GM18502 (cell line): ENCODE measurements around the gene TRIM59.

Source experiments
- ATAC-seq: cut with Tn5 transposase; IDR thresholded peaks from one replicate; pipeline ENCODE4 v1.9.1; 2021; ENCODE audit warnings: mild to moderate bottlenecking; ENCODE audit not compliant: unreplicated experiment, poor library complexity

TRIM59 gene

DNA sequence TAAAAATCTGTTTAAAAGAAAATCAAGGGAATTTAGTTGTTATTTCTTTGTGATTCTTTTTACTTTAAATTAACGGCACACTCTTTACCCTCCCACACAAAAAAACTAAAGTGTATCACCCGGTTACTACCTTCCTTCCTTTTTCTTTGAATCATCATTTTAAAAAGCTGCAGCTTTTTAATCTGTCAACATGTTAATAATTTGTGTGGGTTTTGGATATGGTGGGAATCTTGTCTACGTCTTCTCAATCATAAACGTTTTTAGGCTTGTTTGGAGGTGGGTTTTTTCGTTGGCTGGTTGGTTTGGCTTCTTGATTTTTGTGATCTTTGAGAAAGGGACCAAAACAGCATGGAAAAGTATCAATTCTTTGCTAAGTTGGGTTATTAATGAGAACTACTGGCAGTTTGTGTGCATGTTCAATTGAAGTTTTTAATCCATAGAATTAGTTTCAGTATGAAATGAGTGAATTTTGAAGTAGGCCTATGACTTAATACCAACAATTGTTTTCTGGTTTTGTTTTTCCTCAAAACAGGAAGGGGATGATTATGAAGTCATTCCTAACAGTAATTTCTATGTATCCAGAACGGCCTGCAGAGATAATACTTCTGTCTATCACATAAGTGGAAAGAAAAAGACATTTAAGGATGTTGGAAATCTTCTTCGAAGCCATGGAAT lies 45.7 kb downstream of the TRIM59 start:
- no peak for ATAC-seq

GRCh38 chr3:160403028-160403545 lies 46.5 kb downstream of the TRIM59 start:
- ATAC-seq = no peak

DNA sequence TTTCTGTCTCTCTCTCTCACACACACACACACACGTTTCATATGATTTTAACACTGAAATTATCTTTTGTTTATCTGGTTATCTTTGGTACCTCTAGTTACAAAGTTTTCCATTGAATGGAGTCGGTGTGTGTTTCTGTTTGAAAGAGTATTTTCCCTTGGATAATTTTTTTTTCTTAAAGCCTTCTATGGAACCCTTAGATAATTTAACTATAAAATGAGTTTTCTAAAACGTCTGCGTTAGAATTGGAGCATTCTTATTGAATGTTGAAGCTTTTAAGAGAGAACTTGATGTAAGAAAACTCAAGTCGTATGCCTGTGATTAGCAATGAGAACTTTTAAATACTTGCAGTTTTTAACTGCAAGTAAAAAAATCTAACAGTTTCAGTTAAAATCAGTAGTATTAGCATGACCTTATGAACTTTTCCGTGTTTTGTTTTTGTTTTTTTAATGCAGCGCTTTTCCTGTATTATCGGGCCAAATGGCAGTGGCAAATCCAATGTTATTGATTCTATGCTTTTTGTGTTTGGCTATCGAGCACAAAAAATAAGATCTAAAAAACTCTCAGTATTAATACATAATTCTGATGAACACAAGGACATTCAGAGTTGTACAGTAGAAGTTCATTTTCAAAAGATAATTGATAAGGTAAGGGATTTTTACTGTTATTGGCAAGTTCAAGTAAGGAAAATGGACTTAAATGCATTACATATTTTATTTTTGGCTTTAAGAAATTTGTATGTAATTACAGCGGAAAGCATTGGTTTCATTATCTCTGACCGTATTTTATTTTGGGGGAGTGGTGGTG lies 47.2 kb downstream of the TRIM59 start:
- no peak for ATAC-seq

- no peak for ATAC-seq
Observed at GRCh38 chr3:160401291-160402095, 48.1 kb downstream of the TRIM59 start.

DNA sequence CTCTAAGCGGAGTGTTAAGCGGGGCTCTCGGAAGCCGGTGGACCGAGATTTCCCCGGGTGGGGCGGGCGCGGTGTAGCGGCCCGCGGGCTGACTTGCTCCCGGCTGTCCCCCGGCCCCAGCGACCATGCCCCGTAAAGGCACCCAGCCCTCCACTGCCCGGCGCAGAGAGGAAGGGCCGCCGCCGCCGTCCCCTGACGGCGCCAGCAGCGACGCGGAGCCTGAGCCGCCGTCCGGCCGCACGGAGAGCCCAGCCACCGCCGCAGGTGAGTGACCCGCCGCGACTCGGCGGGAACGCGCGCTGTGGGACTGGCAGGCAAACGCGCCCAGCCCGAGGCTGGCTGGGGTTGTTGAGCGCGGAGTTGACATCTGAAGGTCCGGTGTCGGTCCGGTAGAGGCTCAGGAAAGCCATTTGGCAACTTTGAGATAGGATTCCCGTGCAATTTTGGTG lies 48.9 kb downstream of the TRIM59 start:
- no peak for ATAC-seq

GRCh38 chr3:160400030-160400701 lies 49.4 kb downstream of the TRIM59 start:
- ATAC-seq = peak; percentile 21

GRCh38 chr3:160399125-160400029 lies 50.2 kb downstream of the TRIM59 start, which contains the start of the genes IFT80 and SMC4:
IFT80 (minus strand) TSS chr3:160399225; CDS start chr3:160384600, 14,625 bp downstream.
SMC4 (plus strand) TSS chr3:160399650; CDS start chr3:160400827, 1,177 bp downstream.
- peak; percentile 95 for ATAC-seq

- peak; percentile 9 for ATAC-seq
Observed at GRCh38 chr3:160398820-160399124, 50.8 kb downstream of the TRIM59 start.

GRCh38 chr3:160395297-160395696 lies 54.3 kb downstream of the TRIM59 start:
- no peak for ATAC-seq

DNA sequence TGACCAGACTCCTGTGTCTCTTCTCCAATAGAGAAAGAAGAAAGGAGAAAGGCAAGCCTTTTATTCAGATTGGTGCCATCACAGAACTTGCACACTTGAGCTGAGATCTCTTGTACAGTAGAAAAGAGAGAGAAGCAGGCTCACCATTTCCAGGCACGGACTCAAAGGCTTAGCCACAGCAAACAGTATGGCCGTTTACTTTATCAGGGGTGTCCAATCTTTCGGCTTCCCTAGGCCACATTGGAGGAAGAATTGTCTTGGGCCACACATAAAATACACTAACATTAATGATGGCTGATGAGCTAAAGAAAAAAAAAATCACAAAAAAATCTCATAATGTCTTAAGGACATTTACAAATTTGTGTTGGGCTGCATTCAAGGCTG lies 55.6 kb downstream of the TRIM59 start:
- ATAC-seq = no peak

DNA sequence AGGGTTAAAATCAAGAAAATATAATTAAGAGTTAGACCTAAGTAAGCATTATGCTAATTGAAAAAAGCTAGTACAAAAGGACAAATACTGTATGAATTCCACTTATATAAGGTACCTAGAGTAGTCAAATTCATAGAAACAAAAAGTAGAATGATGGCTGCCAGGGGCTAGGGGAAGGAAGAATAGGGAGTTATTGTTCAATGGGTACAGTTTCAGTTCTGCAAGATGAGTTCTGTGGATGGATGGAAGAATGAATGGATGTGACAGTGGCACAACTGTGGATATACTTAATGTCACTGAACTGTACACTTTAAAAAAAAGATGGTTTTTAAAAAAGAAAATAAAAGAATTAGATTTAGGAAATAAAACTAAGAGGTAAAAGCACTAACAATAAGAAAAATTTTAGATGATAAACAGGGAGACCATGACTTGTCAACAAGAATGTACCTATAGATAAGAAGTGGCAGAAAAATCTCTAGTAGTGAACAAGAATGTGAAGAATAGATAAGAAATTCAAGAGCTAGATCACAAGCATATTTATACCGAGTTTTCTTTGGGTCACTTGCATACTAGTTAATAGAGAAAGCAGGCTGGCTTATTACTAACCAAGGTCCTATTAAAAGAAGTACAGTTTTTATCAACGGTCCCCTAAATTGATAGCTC lies 56.1 kb downstream of the TRIM59 start:
- no peak for ATAC-seq

GRCh38 chr3:160392798-160393197 lies 56.8 kb downstream of the TRIM59 start:
- ATAC-seq = no peak

DNA sequence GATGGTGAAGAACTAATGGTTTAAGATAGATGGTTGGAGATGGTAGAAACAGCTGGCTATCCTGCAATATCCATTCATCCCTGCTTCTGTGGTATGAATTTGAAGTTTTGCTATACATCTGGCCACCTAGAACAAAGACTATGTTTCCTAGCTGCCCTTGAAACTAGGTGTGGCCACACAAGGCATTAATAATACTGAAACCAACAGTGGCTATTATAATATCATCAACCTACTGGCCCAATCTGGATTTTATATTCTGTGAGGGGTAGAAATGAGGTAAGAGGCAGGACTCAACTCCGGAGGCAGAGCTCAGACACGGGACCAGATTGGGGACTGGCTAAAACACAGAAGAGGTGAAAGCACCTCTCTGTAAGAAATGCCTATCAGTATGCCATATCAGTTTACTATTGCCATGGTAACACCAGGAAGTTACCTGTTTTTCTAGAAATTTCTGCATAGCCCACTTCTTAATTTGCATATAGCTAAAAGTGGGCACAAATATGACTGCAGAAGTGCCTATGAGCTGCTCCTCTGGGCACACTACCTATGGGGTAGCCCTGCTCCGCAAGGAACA lies 58.9 kb downstream of the TRIM59 start:
- ATAC-seq = peak; percentile 49
